Occipital lobe (tissue), 1 donor: ENCODE data around the gene PTRH1. TPM values are rescaled to one million over a fixed set of nuclear protein-coding genes. Genes with fewer than 3 reads are reported as not detected.

Experiments
- total RNA-seq: library from RNA; depleted of rRNA; stranded (reverse); fragments of >200 nt; gene quantifications from one replicate; pipeline ENCODE4 v1.2.3, GENCODE V29; 2014

Gene PTRH1
- total RNA-seq, 1 donor from 2014 or later, result 5.0 TPM

Other genes with a start within 250 kb of the PTRH1 start
- gene STXBP1, start 103.4 kb downstream of the PTRH1 start, total RNA-seq, result 78.5 TPM
- 0.16 TPM for gene CFAP157, start 8.7 kb downstream of the PTRH1 start, total RNA-seq
- not detected for gene TTC16, start 416 bp upstream of the PTRH1 start, total RNA-seq
- 7.0 TPM for gene TOR2A, start 19.6 kb upstream of the PTRH1 start, total RNA-seq
- gene SH2D3C, start 63.0 kb upstream of the PTRH1 start, total RNA-seq, result 5.1 TPM
- 45.1 TPM for gene CDK9, start 70.4 kb upstream of the PTRH1 start, total RNA-seq
- 18.1 TPM for gene FPGS, start 87.2 kb upstream of the PTRH1 start, total RNA-seq
- gene ENG, start 139.0 kb upstream of the PTRH1 start, total RNA-seq, result 0.16 TPM
- gene AK1, start 162.0 kb upstream of the PTRH1 start, total RNA-seq, result 28.4 TPM
- gene ST6GALNAC6, start 183.9 kb upstream of the PTRH1 start, total RNA-seq, result 31.8 TPM
- 10.5 TPM for gene ST6GALNAC4, start 201.4 kb upstream of the PTRH1 start, total RNA-seq
- 1.4 TPM for gene PIP5KL1, start 215.1 kb upstream of the PTRH1 start, total RNA-seq
- gene DPM2, start 222.2 kb upstream of the PTRH1 start, total RNA-seq, result 11.4 TPM